ENCODE results near the gene LATS1.

DNA sequence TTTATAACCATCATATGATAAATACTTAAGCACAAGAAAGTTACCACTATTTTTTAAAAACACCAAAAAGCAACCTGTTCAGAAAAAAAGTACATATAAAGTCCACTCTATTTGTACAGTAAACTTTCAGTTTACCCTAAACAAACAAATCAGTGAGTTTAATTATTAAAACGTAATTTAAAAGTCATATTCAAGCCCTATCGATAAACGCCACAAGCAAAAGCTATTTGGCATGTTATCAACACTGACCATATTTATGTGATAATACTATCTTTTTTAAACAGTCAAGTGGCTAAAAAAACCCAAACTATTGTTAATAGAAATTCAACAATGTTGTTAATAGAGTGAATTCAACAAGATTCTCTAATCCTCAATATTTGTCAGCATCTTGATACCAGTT is 71.3 kb downstream of the LATS1 start:
- TF ChIP-seq POLR2A (IDR thresholded peaks at IDR 0.05; ENCODE audit: low read depth, low read length) (no peak), POLR2AphosphoS5 (IDR thresholded peaks at IDR 0.05; ENCODE audit: low read depth, low read length) (no peak), TAF1 (IDR thresholded peaks at IDR 0.05; ENCODE audit: borderline replicate concordance, low read depth, low read length) (no peak)

Measured in GM12892 (cell line).